ENCODE measurements around the gene LMTK3. TPM values are rescaled to one million over a fixed set of nuclear protein-coding genes. Genes with fewer than 3 reads are reported as not detected.

LMTK3 gene
- total RNA-seq, 4 donors from 2014 or later, result 2.1 to 7.8 (median 2.8) TPM

DNA sequence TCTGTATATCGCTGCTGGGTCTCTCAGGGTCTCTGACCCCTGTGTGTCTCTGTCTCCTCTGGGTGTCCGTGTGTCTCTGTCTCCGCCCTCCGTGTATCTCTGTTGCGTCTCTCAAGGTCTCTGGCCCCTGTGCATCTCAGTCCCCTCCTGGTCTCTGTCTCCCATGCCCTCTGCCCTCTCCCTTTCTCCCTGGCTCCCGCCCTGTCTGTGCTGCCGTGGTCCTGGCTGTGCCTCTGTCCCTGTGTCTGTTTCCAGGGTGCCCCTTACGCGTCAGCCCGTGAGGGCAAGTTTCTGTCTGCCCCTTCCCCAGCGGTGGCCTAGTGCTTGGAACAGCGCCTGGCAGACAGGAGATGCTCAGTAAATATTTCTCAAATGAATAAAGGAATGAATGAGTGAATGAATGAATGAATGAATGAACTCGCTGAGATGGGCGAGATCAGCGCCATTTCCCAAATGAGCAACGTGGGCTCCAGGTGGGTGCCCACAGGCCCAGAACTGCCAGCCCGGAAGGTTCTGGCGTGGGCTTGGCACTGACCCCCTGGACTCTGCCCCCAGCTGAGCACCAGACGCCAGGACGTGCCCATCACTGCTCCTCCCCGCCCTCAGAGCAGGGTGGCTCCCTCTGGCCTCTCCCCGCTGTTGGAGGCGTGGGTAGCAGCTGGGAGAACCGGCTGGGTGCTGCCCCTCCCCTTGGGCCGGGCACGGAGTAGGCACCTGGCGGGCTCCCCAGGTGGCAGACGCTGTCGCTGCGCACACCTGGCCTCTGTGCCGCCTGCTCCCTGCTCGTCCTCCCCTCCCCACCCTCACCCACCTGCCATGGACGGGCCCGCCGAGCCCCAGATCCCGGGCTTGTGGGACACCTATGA is 40.0 kb upstream of the LMTK3 start, which contains the start of gene SULT2B1:
Gene SULT2B1, plus strand, starts transcription at position 736 of the 866 bp plus-strand sequence. Its CDS starts 81 bp downstream, at position 817.
- Histone ChIP-seq H3K4me3 (peak within 1 kb of the TSS; percentile 52 to 61 (median 58)), H3K27me3 (peaks cover 0 to 22% (median 0%) of the 10 kb centered on the region in 4 donors), H3K4me1 (peaks cover 5 to 52% (median 14%) of the 10 kb centered on the region in 3 donors), H3K27ac (peak within 1 kb of the TSS; percentile 70 to 90 (median 88)), H3K9me3 (no peaks in the 10 kb centered on the region), H3K36me3 (no peaks in the 10 kb centered on the region)
- intact Hi-C loops (cut with DNase I), result no loop called here
- DNase-seq, result no peak
- WGBS, 2 donors, result 44 to 53% methylated on average over 13 to 17 of the region's 36 CpGs
- TF ChIP-seq, protein P1, sequence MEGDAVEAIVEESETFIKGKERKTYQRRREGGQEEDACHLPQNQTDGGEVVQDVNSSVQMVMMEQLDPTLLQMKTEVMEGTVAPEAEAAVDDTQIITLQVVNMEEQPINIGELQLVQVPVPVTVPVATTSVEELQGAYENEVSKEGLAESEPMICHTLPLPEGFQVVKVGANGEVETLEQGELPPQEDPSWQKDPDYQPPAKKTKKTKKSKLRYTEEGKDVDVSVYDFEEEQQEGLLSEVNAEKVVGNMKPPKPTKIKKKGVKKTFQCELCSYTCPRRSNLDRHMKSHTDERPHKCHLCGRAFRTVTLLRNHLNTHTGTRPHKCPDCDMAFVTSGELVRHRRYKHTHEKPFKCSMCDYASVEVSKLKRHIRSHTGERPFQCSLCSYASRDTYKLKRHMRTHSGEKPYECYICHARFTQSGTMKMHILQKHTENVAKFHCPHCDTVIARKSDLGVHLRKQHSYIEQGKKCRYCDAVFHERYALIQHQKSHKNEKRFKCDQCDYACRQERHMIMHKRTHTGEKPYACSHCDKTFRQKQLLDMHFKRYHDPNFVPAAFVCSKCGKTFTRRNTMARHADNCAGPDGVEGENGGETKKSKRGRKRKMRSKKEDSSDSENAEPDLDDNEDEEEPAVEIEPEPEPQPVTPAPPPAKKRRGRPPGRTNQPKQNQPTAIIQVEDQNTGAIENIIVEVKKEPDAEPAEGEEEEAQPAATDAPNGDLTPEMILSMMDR (IDR thresholded peaks at IDR 0.05), result no peak
- TF ChIP-seq POLR2A (IDR thresholded peaks at IDR 0.05), result peak in 2 of 4 donors; percentile 45 to 59

DNA sequence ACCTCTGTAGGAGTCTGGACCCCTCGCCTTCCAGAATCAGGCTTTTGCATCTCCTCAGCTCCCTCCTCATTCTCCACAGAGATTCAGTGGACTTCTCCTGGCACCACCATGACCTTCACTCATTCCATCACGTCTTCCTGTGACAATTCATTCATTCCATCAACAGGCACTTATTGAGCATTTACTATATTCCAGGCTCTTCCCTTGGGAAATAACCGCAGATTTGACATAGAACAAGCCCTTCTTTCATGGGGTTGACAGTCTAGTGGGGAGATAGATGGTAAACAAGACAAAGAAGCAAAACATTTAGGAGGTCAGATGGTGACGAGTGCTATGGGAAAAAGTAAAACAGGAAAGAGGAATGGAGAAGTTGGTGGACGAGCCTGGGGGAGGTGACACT is 37.7 kb upstream of the LMTK3 start:
- Histone ChIP-seq H3K9me3 (no peaks in the 10 kb centered on the region), H3K4me1 (peaks cover 14 to 47% (median 21%) of the 10 kb centered on the region in 3 donors), H3K36me3 (no peaks in the 10 kb centered on the region), H3K27ac (no peak overlapping the region), H3K4me3 (no peak overlapping the region), H3K27me3 (peaks cover 0 to 28% (median 0%) of the 10 kb centered on the region in 4 donors)
- WGBS, 2 donors, result 72 to 73% methylated on average over 5 of the region's 5 CpGs
- TF ChIP-seq, protein P1 (IDR thresholded peaks at IDR 0.05), result no peak
- TF ChIP-seq POLR2A (IDR thresholded peaks at IDR 0.05), result no peak
- no peak for DNase-seq
- intact Hi-C loops (cut with DNase I), result no loop called here

DNA sequence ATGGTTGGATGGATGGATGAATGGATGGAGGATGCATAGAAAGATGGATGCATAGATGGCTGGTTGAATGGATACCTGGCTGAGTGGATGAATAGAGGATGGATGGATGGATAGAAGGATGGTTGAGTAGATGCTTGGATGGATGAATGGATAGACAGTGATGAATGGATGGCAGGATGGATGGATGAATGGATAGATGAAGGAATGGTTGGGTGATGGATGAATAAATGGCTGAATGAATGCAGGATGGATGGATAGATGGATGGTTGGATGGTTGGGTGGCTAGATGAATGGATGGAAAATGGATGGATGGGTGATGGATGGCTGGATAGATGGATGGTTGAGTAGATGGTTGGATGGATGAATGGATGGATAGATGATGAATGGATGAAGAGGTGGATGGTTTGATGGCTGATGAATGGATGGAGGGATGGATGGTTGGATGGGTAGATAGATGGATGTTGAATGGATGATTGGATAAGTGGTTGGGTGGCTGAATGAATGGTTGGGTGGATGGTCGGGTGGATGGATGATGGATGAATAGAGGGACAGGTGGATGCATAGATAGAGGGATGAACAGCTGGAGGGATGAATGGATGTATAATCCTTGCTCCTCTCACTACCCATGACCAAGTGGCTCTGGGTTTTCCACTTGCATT is 36.7 kb upstream of the LMTK3 start:
- H3K27me3 ChIP-seq, result peaks cover 0 to 26% (median 0%) of the 10 kb centered on the region in 4 donors
- no peaks in the 10 kb centered on the region for H3K9me3 ChIP-seq
- 84 to 88% methylated on average over 1 of the region's 1 CpG for WGBS, 2 donors
- TF ChIP-seq, protein P1 (IDR thresholded peaks at IDR 0.05), result no peak
- TF ChIP-seq POLR2A (IDR thresholded peaks at IDR 0.05), result no peak
- intact Hi-C loops (cut with DNase I), result no loop called here
- peaks cover 14 to 47% (median 20%) of the 10 kb centered on the region in 3 donors for H3K4me1 ChIP-seq
- H3K36me3 ChIP-seq, result no peaks in the 10 kb centered on the region
- H3K4me3 ChIP-seq, result no peak overlapping the region
- no peak overlapping the region for H3K27ac ChIP-seq
- DNase-seq, result no peak

DNA sequence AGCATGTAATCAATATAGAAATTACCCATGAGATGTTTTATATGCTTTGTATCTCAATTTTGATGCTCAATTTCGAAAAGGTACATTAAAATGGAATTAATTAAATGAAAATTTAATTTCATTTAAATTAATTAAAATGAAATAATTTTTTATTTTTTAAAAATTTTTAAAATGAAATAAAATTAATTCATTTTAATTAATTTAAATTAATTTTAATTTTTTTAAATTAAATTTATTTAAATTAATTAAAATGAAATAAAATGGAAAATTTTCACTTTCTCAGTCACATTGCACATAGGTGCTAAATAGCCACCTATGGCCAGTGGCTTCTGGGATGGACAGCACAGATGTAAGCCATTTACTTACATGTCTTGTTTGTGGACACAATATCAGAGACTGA is 36.1 kb upstream of the LMTK3 start:
- intact Hi-C loops (cut with DNase I), result no loop called here
- peaks cover 14 to 47% (median 23%) of the 10 kb centered on the region in 3 donors for H3K4me1 ChIP-seq
- WGBS, 2 donors, result 53 to 63% methylated on average over 1 of the region's 1 CpG
- DNase-seq, result no peak
- peaks cover 0 to 26% (median 0%) of the 10 kb centered on the region in 4 donors for H3K27me3 ChIP-seq
- no peaks in the 10 kb centered on the region for H3K9me3 ChIP-seq
- H3K36me3 ChIP-seq, result no peaks in the 10 kb centered on the region
- no peak overlapping the region for H3K4me3 ChIP-seq
- TF ChIP-seq, protein P1 (IDR thresholded peaks at IDR 0.05), result no peak
- TF ChIP-seq POLR2A (IDR thresholded peaks at IDR 0.05), result no peak
- H3K27ac ChIP-seq, result no peak overlapping the region
